Measurements from ENCODE around the gene BICC1.

Gene BICC1

GRCh38 chr10:58746474-58747185 lies 234.0 kb downstream of the BICC1 start:
- H3K4me3 ChIP-seq (ENCODE audit: low read depth, low read length): no peak overlapping the region
- no peak for DNase-seq (ENCODE audit: low read depth, low spot score)
- TF ChIP-seq, protein P1, sequence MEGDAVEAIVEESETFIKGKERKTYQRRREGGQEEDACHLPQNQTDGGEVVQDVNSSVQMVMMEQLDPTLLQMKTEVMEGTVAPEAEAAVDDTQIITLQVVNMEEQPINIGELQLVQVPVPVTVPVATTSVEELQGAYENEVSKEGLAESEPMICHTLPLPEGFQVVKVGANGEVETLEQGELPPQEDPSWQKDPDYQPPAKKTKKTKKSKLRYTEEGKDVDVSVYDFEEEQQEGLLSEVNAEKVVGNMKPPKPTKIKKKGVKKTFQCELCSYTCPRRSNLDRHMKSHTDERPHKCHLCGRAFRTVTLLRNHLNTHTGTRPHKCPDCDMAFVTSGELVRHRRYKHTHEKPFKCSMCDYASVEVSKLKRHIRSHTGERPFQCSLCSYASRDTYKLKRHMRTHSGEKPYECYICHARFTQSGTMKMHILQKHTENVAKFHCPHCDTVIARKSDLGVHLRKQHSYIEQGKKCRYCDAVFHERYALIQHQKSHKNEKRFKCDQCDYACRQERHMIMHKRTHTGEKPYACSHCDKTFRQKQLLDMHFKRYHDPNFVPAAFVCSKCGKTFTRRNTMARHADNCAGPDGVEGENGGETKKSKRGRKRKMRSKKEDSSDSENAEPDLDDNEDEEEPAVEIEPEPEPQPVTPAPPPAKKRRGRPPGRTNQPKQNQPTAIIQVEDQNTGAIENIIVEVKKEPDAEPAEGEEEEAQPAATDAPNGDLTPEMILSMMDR (IDR thresholded peaks at IDR 0.05; ENCODE audit: insufficient read depth, low read length, missing control alignments): no peak
- POLR2A ChIA-PET: no interaction called here
- CTCF ChIA-PET: interaction anchor here (1.3 to 1.4 kb wide), 2 partner anchors 35 to 216 kb away, joined by 3 to 8 read pairs; no protein-coding TSS in a partner anchor

GRCh38 chr10:58747687-58748086 lies 235.0 kb downstream of the BICC1 start:
- ChIA-PET CTCF (no interaction called here), POLR2A (no interaction called here)
- DNase-seq (ENCODE audit: low read depth, low spot score): no peak

DNA sequence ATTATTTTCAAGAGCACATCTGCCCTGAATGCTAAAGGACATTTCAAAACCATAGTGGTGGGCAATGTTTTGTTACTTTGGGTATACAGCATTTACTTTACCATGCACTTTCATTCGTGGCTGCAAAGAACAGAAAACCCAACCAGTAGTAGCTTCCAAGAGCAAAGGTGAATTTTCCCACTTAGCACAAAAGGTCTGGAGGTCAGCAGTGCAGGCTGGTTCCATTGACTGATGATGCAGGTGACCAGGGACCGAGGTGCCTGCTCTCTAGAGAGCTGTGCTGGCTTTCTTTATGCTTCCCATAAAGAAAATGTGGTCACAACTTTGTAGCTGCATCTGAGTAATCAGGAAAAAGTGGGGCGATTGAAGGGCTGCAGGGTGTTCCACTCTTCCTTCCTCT lies 240.0 kb downstream of the BICC1 start:
- CTCF ChIA-PET: interaction anchor here (1.6 kb wide), 1 partner anchor 13 kb away, joined by 3 read pairs; no protein-coding TSS in a partner anchor
- no peak for DNase-seq (ENCODE audit: low read depth, low spot score)
- H3K4me3 ChIP-seq (ENCODE audit: low read depth, low read length): no peak overlapping the region
- TF ChIP-seq, protein P1 (IDR thresholded peaks at IDR 0.05; ENCODE audit: insufficient read depth, low read length, missing control alignments): no peak
- POLR2A ChIA-PET: no interaction called here

More at GRCh38 chr10:58747687-58748086, 235.0 kb downstream of the BICC1 start:
- no peak overlapping the region for H3K4me3 ChIP-seq (ENCODE audit: low read depth, low read length)
- TF ChIP-seq, protein P1 (IDR thresholded peaks at IDR 0.05; ENCODE audit: insufficient read depth, low read length, missing control alignments): no peak

- POLR2A ChIA-PET: no interaction called here
- H3K4me3 ChIP-seq (ENCODE audit: low read depth, low read length): no peak overlapping the region
- TF ChIP-seq, protein P1 (IDR thresholded peaks at IDR 0.05; ENCODE audit: insufficient read depth, low read length, missing control alignments): no peak
- CTCF ChIA-PET: no interaction called here
- no peak for DNase-seq (ENCODE audit: low read depth, low spot score)
Observed at GRCh38 chr10:58753425-58753824, 240.8 kb downstream of the BICC1 start.

GRCh38 chr10:58754469-58755339 lies 242.0 kb downstream of the BICC1 start:
- no peak overlapping the region for H3K4me3 ChIP-seq (ENCODE audit: low read depth, low read length)
- CTCF ChIA-PET: interaction anchor here (0.6 kb wide), 1 partner anchor 9 kb away, joined by 3 read pairs; no protein-coding TSS in a partner anchor
- TF ChIP-seq, protein P1 (IDR thresholded peaks at IDR 0.05; ENCODE audit: insufficient read depth, low read length, missing control alignments): no peak
- POLR2A ChIA-PET: no interaction called here
- no peak for DNase-seq (ENCODE audit: low read depth, low spot score)

DNA sequence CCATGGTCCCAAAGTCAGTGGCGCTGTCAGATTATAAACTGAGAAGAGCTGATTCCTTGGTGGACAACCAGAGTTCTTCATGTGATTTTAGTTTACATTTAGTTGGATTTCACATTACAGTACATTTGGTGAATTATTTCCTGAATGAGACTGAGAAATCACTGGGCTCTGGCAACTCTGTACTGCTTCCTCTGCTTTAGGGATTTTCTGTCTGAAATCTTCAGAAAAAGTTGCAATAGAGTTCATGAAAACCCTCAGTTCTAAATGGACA lies 242.6 kb downstream of the BICC1 start:
- H3K4me3 ChIP-seq (ENCODE audit: low read depth, low read length): no peak overlapping the region
- CTCF ChIA-PET: no interaction called here
- DNase-seq (ENCODE audit: low read depth, low spot score): no peak
- TF ChIP-seq, protein P1 (IDR thresholded peaks at IDR 0.05; ENCODE audit: insufficient read depth, low read length, missing control alignments): no peak
- POLR2A ChIA-PET: no interaction called here

All from AG04449 (cell line).